CD14-positive monocyte (primary cell): ENCODE measurements around the gene PON2. TPM values are rescaled to one million over a fixed set of nuclear protein-coding genes. Genes with fewer than 3 reads are reported as not detected.
A peak's percentile ranks its signal among the peaks of the same experiment; 100 is the strongest.

Experiments used
- DNase-seq, 3 donors: peaks; one replicate each; pipeline ENCODE4 v3.0.0-alpha.2; 2011 to 2022
- H2AFZ ChIP-seq: 2 replicates; pipeline ENCODE4 v1.6.0; 2012; ENCODE audit warnings: mild to moderate bottlenecking, low read depth, low read length, inconsistent platforms; ENCODE audit not compliant: insufficient read depth, poor library complexity, severe bottlenecking
- H3K27ac ChIP-seq, 2 donors: 1 replicate in 1 of 2; 2 replicates in 1 of 2; pipeline ENCODE4 v1.5.1; 2012 to 2013; ENCODE audit warnings: low read length in 2 of 2, control low read depth in 1 of 2, inconsistent platforms in 1 of 2, low read depth in 1 of 2, mild to moderate bottlenecking in 1 of 2
- H3K27me3 ChIP-seq, 2 donors: one replicate each; pipeline versions ENCODE4 v1.6.0 to v1.6.1; 2011 to 2013; ENCODE audit warnings: low read length in 2 of 2; ENCODE audit not compliant: control insufficient read depth in 2 of 2, insufficient read depth in 2 of 2
- H3K36me3 ChIP-seq, 2 donors: replicated peaks in 1 of 2; 1 replicate in 1 of 2; 2 replicates in 1 of 2; pipeline versions ENCODE4 v1.5.1 to v1.6.1; 2012 to 2013; ENCODE audit warnings: low read length in 2 of 2, control low read depth in 1 of 2, inconsistent platforms in 1 of 2, mild to moderate bottlenecking in 1 of 2; ENCODE audit not compliant: insufficient read depth in 2 of 2, control insufficient read depth in 1 of 2
- H3K4me1 ChIP-seq, 2 donors: 1 replicate in 1 of 2; 2 replicates in 1 of 2; pipeline versions ENCODE4 v1.5.1 to v1.6.1; 2012 to 2013; ENCODE audit warnings: low read length in 2 of 2, control low read depth in 1 of 2, inconsistent platforms in 1 of 2, mild to moderate bottlenecking in 1 of 2, moderate library complexity in 1 of 2; ENCODE audit not compliant: insufficient read depth in 2 of 2, control insufficient read depth in 1 of 2
- H3K4me2 ChIP-seq: replicated peaks from 2 replicates; pipeline ENCODE3; 2012; ENCODE audit warnings: low read length, moderate library complexity, mild to moderate bottlenecking; ENCODE audit not compliant: poor library complexity, severe bottlenecking; ENCODE audit errors: extremely low read depth
- H3K4me3 ChIP-seq, 3 experiments: fragments of 200-600 bp in 1 of 3; sonication (generic) in 1 of 3; replicated peaks in 1 of 3; 1 replicate in 2 of 3; 2 replicates in 1 of 3; pipeline ENCODE4 v1.5.1; 2011 to 2013; ENCODE audit warnings: low read length in 3 of 3, mild to moderate bottlenecking in 3 of 3, control low read depth in 2 of 3, low read depth in 2 of 3, inconsistent platforms in 1 of 3, moderate library complexity in 1 of 3
- H3K79me2 ChIP-seq: 2 replicates; pipeline ENCODE4 v1.6.0; 2012; ENCODE audit warnings: mild to moderate bottlenecking, control low read depth, inconsistent platforms, low read length, moderate library complexity; ENCODE audit not compliant: insufficient read depth
- H3K9ac ChIP-seq: 2 replicates; pipeline ENCODE4 v1.6.0; 2017; ENCODE audit warnings: low read length, mild to moderate bottlenecking; ENCODE audit not compliant: insufficient read depth, poor library complexity, severe bottlenecking
- H3K9me3 ChIP-seq, 2 donors: replicated peaks in 1 of 2; 1 replicate in 1 of 2; 2 replicates in 1 of 2; pipeline versions ENCODE4 v1.5.1 to v1.6.1; 2012 to 2013; ENCODE audit warnings: low read length in 2 of 2, control low read depth in 1 of 2; ENCODE audit not compliant: control insufficient read depth in 1 of 2, insufficient read depth in 1 of 2
- H4K20me1 ChIP-seq: 2 replicates; pipeline ENCODE4 v1.6.0; 2012; ENCODE audit warnings: mild to moderate bottlenecking, low read length, control low read depth, moderate library complexity; ENCODE audit not compliant: insufficient read depth
- H3K27ac Mint-ChIP-seq, 7 donors: one replicate each; pipeline ENCODE4 v1.8.0; 2020; ENCODE audit warnings: mild to moderate bottlenecking in 7 of 7, mixed read lengths in 7 of 7, moderate library complexity in 6 of 7, inconsistent platforms in 2 of 7
- H3K27me3 Mint-ChIP-seq, 3 donors: one replicate each; pipeline ENCODE4 v1.8.0; 2021 to 2022; ENCODE audit warnings: low read depth in 3 of 3, mild to moderate bottlenecking in 3 of 3, mixed read lengths in 3 of 3, moderate library complexity in 3 of 3, inconsistent platforms in 1 of 3
- H3K36me3 Mint-ChIP-seq, 2 donors: one replicate each; pipeline ENCODE4 v1.8.0; 2020; ENCODE audit warnings: mixed read lengths in 2 of 2, inconsistent platforms in 1 of 2, mild to moderate bottlenecking in 1 of 2
- H3K4me1 Mint-ChIP-seq: one replicate; pipeline ENCODE4 v1.8.0; 2020; ENCODE audit warnings: mild to moderate bottlenecking, mixed read lengths
- H3K4me3 Mint-ChIP-seq, 2 donors: one replicate each; pipeline ENCODE4 v1.8.0; 2020; ENCODE audit warnings: mild to moderate bottlenecking in 2 of 2, mixed read lengths in 2 of 2, moderate library complexity in 1 of 2
- H3K9me3 Mint-ChIP-seq, 7 donors: one replicate each; pipeline ENCODE4 v1.8.0; 2020 to 2022; ENCODE audit warnings: mixed read lengths in 7 of 7, mild to moderate bottlenecking in 6 of 7, moderate library complexity in 6 of 7, inconsistent platforms in 2 of 7
- WGBS: methylation state at CpG from one replicate; pipeline ENCODE4 v1.1.5; 2013; ENCODE audit warnings: missing lambda C conversion rate; ENCODE audit not compliant: insufficient coverage; 5-methylcytosine and 5-hydroxymethylcytosine counted together
- intact Hi-C, 2 donors: fragments of 100-400 bp; cut with micrococcal nuclease; formaldehyde crosslinking; loops; one replicate each; pipeline versions ENCODE4 v1.15.0 to v1.15.1; 2023
- polyA minus RNA-seq: library from RNA; depleted of rRNA, polyadenylated mRNA; stranded (reverse); fragments of >200 nt; gene quantifications from 2 replicates; pipeline ENCODE4 v1.2.3, GENCODE V29; 2012
- polyA plus RNA-seq, 3 donors: library from polyadenylated mRNA; depleted of rRNA in 1 of 3; unstranded in 2 of 3; stranded (reverse) in 1 of 3; fragments of 300-500 nt in 2 of 3; fragments of >200 nt in 1 of 3; fragmentation: Illumina TruSeq in 2 of 3; gene quantifications; 1 replicate in 2 of 3; 2 replicates in 1 of 3; pipeline ENCODE4 v1.2.3, GENCODE V29; 2012 to 2021
- total RNA-seq, 12 experiments: library from RNA in 1 of 12; stranded (reverse) in 1 of 12; fragments of 120-200 nt in 1 of 12; gene quantifications; one replicate each; pipeline ENCODE4 v1.2.4 and lab custom pipeline; 2013 to 2026; ENCODE audit warnings: mixed read lengths in 6 of 12, inconsistent platforms in 1 of 12
- TF ChIP-seq, protein P1 (sequence below): fragments of 200-600 bp; IDR thresholded peaks from one replicate; pipeline ENCODE4 v1.8.0; 2022; ENCODE audit warnings: antibody characterized with exemption, mild to moderate bottlenecking

PON2 gene
- total RNA-seq (2013) = 14.4 TPM
- polyA plus RNA-seq = 10 to 100 TPM; 11.5 to 14.7 (median 14.4) TPM
- polyA minus RNA-seq = 3.0 TPM in 2 replicates
- 1.1 to 10.2 (median 7.8) reads per million in 11 experiments for total RNA-seq (lab: John Stamatoyannopoulos, UW)

DNA sequence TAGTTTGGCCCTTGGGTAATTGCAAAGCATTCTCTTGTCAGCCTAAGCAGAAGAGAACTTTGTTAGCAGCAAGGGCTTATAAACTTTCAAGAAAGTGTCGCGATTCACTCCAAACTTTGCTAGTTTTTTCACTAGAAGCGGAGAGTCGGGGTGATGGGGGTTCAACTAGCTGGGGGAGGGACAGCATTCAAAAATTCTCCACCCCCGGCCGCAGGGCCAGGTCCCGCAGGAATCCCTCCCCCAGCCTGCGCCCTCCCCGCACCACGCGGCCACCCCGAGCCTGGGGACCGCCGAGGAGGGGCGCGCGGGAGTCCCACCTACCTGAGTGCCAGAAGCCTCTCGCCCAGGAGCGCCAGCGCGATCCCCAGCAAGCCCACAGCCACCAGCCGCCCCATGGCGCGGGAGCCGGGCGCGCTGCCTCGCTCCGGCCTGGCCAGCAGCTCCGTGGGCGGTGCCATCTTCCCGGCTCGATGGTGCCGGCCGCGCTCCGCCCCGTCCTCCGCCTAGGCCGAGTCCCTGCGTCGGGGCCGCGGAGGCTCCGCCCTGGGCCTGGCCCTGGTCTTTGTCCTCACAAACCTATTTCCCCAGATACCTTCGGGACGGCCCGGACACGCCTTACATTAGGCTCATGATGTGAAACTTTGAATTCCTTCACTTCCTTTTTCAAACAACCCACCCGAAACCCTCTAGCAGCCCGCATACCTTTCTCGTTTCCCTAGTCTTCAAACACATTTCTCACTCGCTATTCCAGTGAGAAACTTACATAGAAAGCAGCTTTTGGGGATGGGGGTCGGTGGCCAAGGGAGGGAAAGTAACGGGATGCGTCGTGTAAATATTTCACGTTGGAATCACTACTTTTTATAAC, at the start of gene PON2:
TSS of gene PON2 (minus strand) at position 472 of the 865 bp plus-strand sequence. CDS start at position 395, 77 bp downstream.
- Histone ChIP-seq H3K79me2 (no peaks in the 10 kb centered on the region), H3K4me3 (peak within 1 kb of the TSS; percentile 46 to 85 (median 79)), H3K36me3 (no peaks in the 10 kb centered on the region), H3K4me1 (peaks cover 12 to 13% of the 10 kb centered on the region in 2 donors), H3K27ac (peak within 1 kb of the TSS in 1 of 2 donors; percentile 70), H2AFZ (peak within 1 kb of the TSS; percentile 98), H3K9me3 (no peaks in the 10 kb centered on the region), H3K27me3 (no peaks in the 10 kb centered on the region), H4K20me1 (no peaks in the 10 kb centered on the region), H3K9ac (peak within 1 kb of the TSS; percentile 85), H3K4me2 (peak within 1 kb of the TSS; percentile 78)
- Mint-ChIP-seq H3K27me3 (peaks cover 0 to 1% (median 0%) of the 10 kb centered on the region in 3 donors), H3K36me3 (peaks cover 0 to 3% of the 10 kb centered on the region in 2 donors), H3K27ac (peak within 1 kb of the TSS in 4 of 7 donors; percentile 52 to 89 (median 68)), H3K4me1 (peaks cover 25% of the 10 kb centered on the region), H3K9me3 (peaks cover 0 to 2% (median 0%) of the 10 kb centered on the region in 7 donors), H3K4me3 (peak within 1 kb of the TSS; percentile 78 to 88)
- peak; percentile 35 to 46 (median 40) for DNase-seq
- TF ChIP-seq, protein P1, sequence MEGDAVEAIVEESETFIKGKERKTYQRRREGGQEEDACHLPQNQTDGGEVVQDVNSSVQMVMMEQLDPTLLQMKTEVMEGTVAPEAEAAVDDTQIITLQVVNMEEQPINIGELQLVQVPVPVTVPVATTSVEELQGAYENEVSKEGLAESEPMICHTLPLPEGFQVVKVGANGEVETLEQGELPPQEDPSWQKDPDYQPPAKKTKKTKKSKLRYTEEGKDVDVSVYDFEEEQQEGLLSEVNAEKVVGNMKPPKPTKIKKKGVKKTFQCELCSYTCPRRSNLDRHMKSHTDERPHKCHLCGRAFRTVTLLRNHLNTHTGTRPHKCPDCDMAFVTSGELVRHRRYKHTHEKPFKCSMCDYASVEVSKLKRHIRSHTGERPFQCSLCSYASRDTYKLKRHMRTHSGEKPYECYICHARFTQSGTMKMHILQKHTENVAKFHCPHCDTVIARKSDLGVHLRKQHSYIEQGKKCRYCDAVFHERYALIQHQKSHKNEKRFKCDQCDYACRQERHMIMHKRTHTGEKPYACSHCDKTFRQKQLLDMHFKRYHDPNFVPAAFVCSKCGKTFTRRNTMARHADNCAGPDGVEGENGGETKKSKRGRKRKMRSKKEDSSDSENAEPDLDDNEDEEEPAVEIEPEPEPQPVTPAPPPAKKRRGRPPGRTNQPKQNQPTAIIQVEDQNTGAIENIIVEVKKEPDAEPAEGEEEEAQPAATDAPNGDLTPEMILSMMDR = no peak
- intact Hi-C loops = no loop called here
- WGBS = 2% methylated on average over 43 of the region's 58 CpGs

- Histone ChIP-seq H2AFZ (no peak overlapping the region), H3K79me2 (no peaks in the 10 kb centered on the region), H3K4me1 (no peaks in the 10 kb centered on the region), H3K9me3 (no peaks in the 10 kb centered on the region), H3K27me3 (no peaks in the 10 kb centered on the region), H3K36me3 (no peaks in the 10 kb centered on the region), H4K20me1 (no peaks in the 10 kb centered on the region), H3K27ac (no peak overlapping the region), H3K9ac (no peak overlapping the region), H3K4me2 (no peak overlapping the region), H3K4me3 (no peak overlapping the region)
- Mint-ChIP-seq H3K27me3 (peaks cover 2 to 4% (median 2%) of the 10 kb centered on the region in 3 donors), H3K36me3 (no peaks in the 10 kb centered on the region), H3K4me1 (no peaks in the 10 kb centered on the region), H3K9me3 (no peaks in the 10 kb centered on the region), H3K27ac (no peak overlapping the region), H3K4me3 (no peak overlapping the region)
- WGBS = 100% methylated on average over 1 of the region's 4 CpGs
- TF ChIP-seq, protein P1 = no peak
- intact Hi-C loops = no loop called here
- no peak for DNase-seq
Measured at GRCh38 chr7:95482424-95482823, 47.6 kb upstream of the PON2 start.
